ENCODE results near the gene VEGFB. TPM values are rescaled to one million over a fixed set of nuclear protein-coding genes. Genes with fewer than 3 reads are reported as not detected.

VEGFB gene
- total and polyA plus RNA-seq, 2 of the 8 experiments (the other 6 are each of a cell fraction or from before 2014, with no cell fraction given), result 9.3 to 49.6 TPM

GRCh38 chr11:64284962-64285884 is 50.8 kb downstream of the VEGFB start, which contains the start of gene GPR137 (continued):
- TF ChIP-seq USF2 (IDR thresholded peaks at IDR 0.05; ENCODE audit: low read length) (no peak), POLR2A (IDR thresholded peaks at IDR 0.05; ENCODE audit: control extremely low read depth in 1 of 2, low read depth in 2 of 2, low read length in 2 of 2) (no peak), RXRA (IDR thresholded peaks at IDR 0.05; ENCODE audit: insufficient read depth, low read depth, low read length) (no peak), POU5F1 (IDR thresholded peaks at IDR 0.05; ENCODE audit: low read depth, low read length) (no peak), JUND (IDR thresholded peaks at IDR 0.05; ENCODE audit: low read length) (no peak), YY1 (IDR thresholded peaks at IDR 0.05; ENCODE audit: low read depth, low read length) (peak; percentile 97), HDAC2 (IDR thresholded peaks at IDR 0.05; ENCODE audit: borderline replicate concordance in 1 of 2, low read depth in 2 of 2, low read length in 2 of 2) (no peak), EZH2 (IDR thresholded peaks at IDR 0.05; ENCODE audit: low read depth, low read length, severe bottlenecking) (no peak), BACH1 (IDR thresholded peaks at IDR 0.05; ENCODE audit: low read length) (no peak), EGR1 (IDR thresholded peaks at IDR 0.05; ENCODE audit: borderline replicate concordance, low read depth, low read length) (0 out of 2 replicates have a peak, but pooled peaks have one; percentile 9), POLR2AphosphoS5 (IDR thresholded peaks at IDR 0.05; ENCODE audit: low read depth, low read length) (no peak), TAF1 (IDR thresholded peaks at IDR 0.05; ENCODE audit: low read depth, low read length) (no peak), CEBPB (IDR thresholded peaks at IDR 0.05; ENCODE audit: low read depth, low read length) (no peak), KDM5A (IDR thresholded peaks at IDR 0.05; ENCODE audit: low read length) (no peak), MAX (IDR thresholded peaks at IDR 0.05) (no peak), TAF7 (optimal IDR thresholded peaks at IDR 0.05; ENCODE audit: borderline replicate concordance, low read depth, low read length) (peak; percentile 22), JUN (IDR thresholded peaks at IDR 0.05; ENCODE audit: low read depth, low read length) (no peak), MAFK (IDR thresholded peaks at IDR 0.05; ENCODE audit: low read depth, low read length) (no peak), E2F6 (IDR thresholded peaks at IDR 0.05) (no peak), TEAD4 (IDR thresholded peaks at IDR 0.05; ENCODE audit: low read depth, low read length) (no peak), RBBP5 (IDR thresholded peaks at IDR 0.05; ENCODE audit: borderline replicate concordance, low read depth, low read length) (peak; percentile 36; the same call in 1 of the 2 replicates), PHF8 (conservative IDR thresholded peaks at IDR 0.05; ENCODE audit: low read depth, low read length) (peak; percentile 58; the same call in 1 of the 2 replicates), ZNF274 (IDR thresholded peaks at IDR 0.05; ENCODE audit: borderline replicate concordance, extremely low read depth, low read length) (no peak)

Data from H1 (cell line).